H9 (cell line): ENCODE data around the gene NGB. TPM values are rescaled to one million over a fixed set of nuclear protein-coding genes. Genes with fewer than 3 reads are reported as not detected.

Experiments used
- DNase-seq: peaks from one replicate; pipeline ENCODE4 v3.0.0-alpha.2; 2017
- H2AFZ ChIP-seq: one replicate; pipeline ENCODE4 v1.6.1; 2013; ENCODE audit warnings: mild to moderate bottlenecking, low read length, control low read depth, moderate library complexity
- H2AK5ac ChIP-seq: 2 replicates; pipeline ENCODE4 v1.6.1; 2013; ENCODE audit warnings: low read length, control low read depth, mixed read lengths; ENCODE audit not compliant: insufficient read length
- H2BK120ac ChIP-seq: one replicate; pipeline ENCODE4 v1.6.1; 2013; ENCODE audit warnings: low read depth, mild to moderate bottlenecking, low read length, control low read depth, inconsistent platforms; ENCODE audit not compliant: poor library complexity, severe bottlenecking
- H2BK12ac ChIP-seq: 2 replicates; pipeline ENCODE4 v1.6.1; 2013; ENCODE audit warnings: low read length, control low read depth, mixed read lengths, low read depth; ENCODE audit not compliant: insufficient read length
- H2BK15ac ChIP-seq: 2 replicates; pipeline ENCODE4 v1.6.1; 2013; ENCODE audit warnings: low read depth, low read length, control low read depth
- H2BK20ac ChIP-seq: one replicate; pipeline ENCODE4 v1.6.1; 2013; ENCODE audit warnings: low read depth, mild to moderate bottlenecking, low read length, control low read depth, inconsistent platforms; ENCODE audit not compliant: poor library complexity, severe bottlenecking
- H2BK5ac ChIP-seq: 2 replicates; pipeline ENCODE4 v1.6.1; 2013; ENCODE audit warnings: low read length, control low read depth, mixed read lengths; ENCODE audit not compliant: insufficient read length
- H3K14ac ChIP-seq: 2 replicates; pipeline ENCODE4 v1.6.1; 2013; ENCODE audit warnings: low read length, control low read depth; ENCODE audit not compliant: insufficient read depth
- H3K18ac ChIP-seq: 2 replicates; pipeline ENCODE4 v1.6.1; 2013; ENCODE audit warnings: low read depth, mild to moderate bottlenecking, mixed read lengths, low read length, control low read depth; ENCODE audit not compliant: insufficient read length
- H3K23ac ChIP-seq: 2 replicates; pipeline ENCODE4 v1.6.1; 2013; ENCODE audit warnings: low read length, control low read depth, mixed read lengths, low read depth; ENCODE audit not compliant: insufficient read length
- H3K23me2 ChIP-seq: 2 replicates; pipeline ENCODE4 v1.6.1; 2013; ENCODE audit warnings: low read depth, mild to moderate bottlenecking, mixed read lengths, low read length, control low read depth; ENCODE audit not compliant: insufficient read length, poor library complexity, severe bottlenecking
- H3K27ac ChIP-seq: 2 replicates; pipeline ENCODE4 v1.5.1; 2013; ENCODE audit warnings: low read length, control low read depth, mixed read lengths, low read depth; ENCODE audit not compliant: insufficient read length
- H3K27me3 ChIP-seq: 2 replicates; pipeline ENCODE4 v1.6.1; 2013; ENCODE audit warnings: low read length, control low read depth, inconsistent platforms; ENCODE audit not compliant: insufficient read depth
- H3K4ac ChIP-seq: 2 replicates; pipeline ENCODE4 v1.6.1; 2013; ENCODE audit warnings: low read depth, mild to moderate bottlenecking, control low read depth, inconsistent platforms, low read length, moderate library complexity
- H3K4me1 ChIP-seq: 2 replicates; pipeline ENCODE4 v1.6.1; 2013; ENCODE audit warnings: low read length, control low read depth, inconsistent platforms; ENCODE audit not compliant: insufficient read depth
- H3K4me2 ChIP-seq: 2 replicates; pipeline ENCODE4 v1.6.1; 2013; ENCODE audit warnings: low read length, control low read depth, mixed read lengths; ENCODE audit not compliant: insufficient read length, insufficient read depth
- H3K56ac ChIP-seq: 2 replicates; pipeline ENCODE4 v1.6.1; 2013; ENCODE audit warnings: low read depth, mild to moderate bottlenecking, mixed read lengths, low read length, control low read depth; ENCODE audit not compliant: insufficient read length
- H3K79me1 ChIP-seq: 2 replicates; pipeline ENCODE4 v1.6.1; 2013; ENCODE audit warnings: low read depth, mild to moderate bottlenecking, moderate library complexity, low read length, control low read depth, inconsistent platforms; ENCODE audit not compliant: insufficient read depth, poor library complexity, severe bottlenecking
- H3K79me2 ChIP-seq: 2 replicates; pipeline ENCODE4 v1.6.1; 2013; ENCODE audit warnings: low read length, control low read depth, inconsistent platforms; ENCODE audit not compliant: insufficient read depth
- H3K9ac ChIP-seq: 2 replicates; pipeline ENCODE4 v1.6.1; 2013; ENCODE audit warnings: low read length, control low read depth, mixed read lengths; ENCODE audit not compliant: insufficient read length; ENCODE audit errors: extremely low read depth
- H3K9me3 ChIP-seq: one replicate; pipeline ENCODE4 v1.6.1; 2013; ENCODE audit warnings: low read depth, low read length, inconsistent platforms; ENCODE audit not compliant: control insufficient read depth
- H3T11ph ChIP-seq: one replicate; pipeline ENCODE4 v1.6.1; 2013; ENCODE audit warnings: mild to moderate bottlenecking, low read length, control low read depth, inconsistent platforms
- H4K20me1 ChIP-seq: one replicate; pipeline ENCODE4 v1.6.1; 2013; ENCODE audit not compliant: control insufficient read depth, insufficient read length, insufficient read depth
- H4K5ac ChIP-seq: 2 replicates; pipeline ENCODE4 v1.6.1; 2013; ENCODE audit warnings: low read depth, mild to moderate bottlenecking, mixed read lengths, low read length, control low read depth; ENCODE audit not compliant: insufficient read length
- H4K8ac ChIP-seq: replicated peaks from 2 replicates; pipeline ENCODE4 v1.6.1; 2013; ENCODE audit warnings: low read length, control low read depth, mixed read lengths, low read depth; ENCODE audit not compliant: insufficient read length
- H4K91ac ChIP-seq: 2 replicates; pipeline ENCODE4 v1.6.1; 2013; ENCODE audit warnings: low read depth, mild to moderate bottlenecking, moderate library complexity, mixed read lengths, low read length, control low read depth; ENCODE audit not compliant: insufficient read length
- H3K27ac Mint-ChIP-seq, 3 experiments: 2 replicates in 2 of 3; 3 replicates in 1 of 3; pipeline ENCODE4 v1.8.0; 2020 to 2021; ENCODE audit warnings: mixed read lengths in 3 of 3, mild to moderate bottlenecking in 1 of 3, moderate library complexity in 1 of 3
- H3K27me3 Mint-ChIP-seq: 2 replicates; pipeline ENCODE4 v1.8.0; 2021; ENCODE audit warnings: low read depth, mild to moderate bottlenecking, moderate library complexity, mixed read lengths
- H3K36me3 Mint-ChIP-seq, 3 experiments: 2 replicates in 2 of 3; 3 replicates in 1 of 3; pipeline ENCODE4 v1.8.0; 2020 to 2021; ENCODE audit warnings: low read depth in 3 of 3, mixed read lengths in 3 of 3; ENCODE audit not compliant: insufficient read depth in 1 of 3
- H3K4me1 Mint-ChIP-seq, 2 experiments: 2 replicates each; pipeline ENCODE4 v1.8.0; 2020; ENCODE audit warnings: mixed read lengths in 2 of 2
- H3K4me3 Mint-ChIP-seq, 2 experiments: 2 replicates in 1 of 2; 3 replicates in 1 of 2; pipeline ENCODE4 v1.8.0; 2020 to 2021; ENCODE audit warnings: mild to moderate bottlenecking in 2 of 2, mixed read lengths in 2 of 2, moderate library complexity in 1 of 2
- H3K9me3 Mint-ChIP-seq, 2 experiments: 2 replicates in 1 of 2; 3 replicates in 1 of 2; pipeline ENCODE4 v1.8.0; 2020; ENCODE audit warnings: mild to moderate bottlenecking in 2 of 2, mixed read lengths in 2 of 2, moderate library complexity in 1 of 2
- WGBS: extraction: QIAGEN DNeasy Blood & Tissue Kit; methylation state at CpG from one replicate; pipeline ENCODE4 v1.1.7; 2013; ENCODE audit warnings: missing lambda C conversion rate, low lambda C conversion rate, mixed read lengths; ENCODE audit not compliant: insufficient read length; ENCODE audit errors: extremely low coverage; 5-methylcytosine and 5-hydroxymethylcytosine counted together
- total RNA-seq: library from RNA; stranded (reverse); gene quantifications from 2 replicates; pipeline ENCODE4 v1.2.1, GENCODE V29; 2021
- TF ChIP-seq, protein P1 (sequence below): fragments of 200-600 bp; sonication (generic); conservative IDR thresholded peaks from 3 replicates; pipeline ENCODE4 v1.8.0; 2021; ENCODE audit warnings: antibody characterized with exemption, mild to moderate bottlenecking

The NGB gene
- total RNA-seq, 1 experiment from 2014 or later, result 0.26 TPM

DNA sequence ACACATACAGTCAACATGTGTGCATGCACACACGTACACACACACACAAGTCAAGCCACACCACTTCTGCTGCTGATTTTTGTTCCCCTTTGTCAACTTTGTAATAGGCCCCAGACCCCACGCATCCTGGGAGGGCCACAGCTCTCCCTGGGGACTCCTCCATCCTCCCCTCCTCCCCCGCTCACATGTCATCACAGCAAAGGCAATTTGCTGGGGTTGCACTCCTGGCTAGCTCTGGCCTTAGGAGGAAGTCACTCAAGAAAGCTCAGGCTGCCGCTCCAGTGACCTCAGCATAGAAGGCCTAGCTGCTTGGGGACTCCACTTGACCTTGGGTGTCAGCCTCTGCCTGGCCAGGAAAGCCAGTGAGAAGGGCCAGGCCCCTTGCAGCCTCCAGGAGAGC, 27.2 kb downstream of the NGB start:
- no peak overlapping the region for H4K8ac ChIP-seq
- H3K27ac ChIP-seq, result no peak overlapping the region
- WGBS, result no CpG with 5 or more reads among the region's 4 CpGs
- H3K56ac ChIP-seq, result no peak overlapping the region
- H3K9ac ChIP-seq, result no peak overlapping the region
- no peak overlapping the region for H2AK5ac ChIP-seq
- H4K5ac ChIP-seq, result no peak overlapping the region
- no peak overlapping the region for H2AFZ ChIP-seq
- no peak overlapping the region for H4K91ac ChIP-seq
- peaks cover 2% of the 10 kb centered on the region for H4K20me1 ChIP-seq
- H3K14ac ChIP-seq, result no peak overlapping the region
- H2BK20ac ChIP-seq, result no peak overlapping the region
- no peak overlapping the region for H3T11ph ChIP-seq
- H3K4me1 Mint-ChIP-seq, result no peaks in the 10 kb centered on the region
- H3K79me1 ChIP-seq, result no peaks in the 10 kb centered on the region
- no peaks in the 10 kb centered on the region; the same call in none of the 2 replicates for H3K27me3 Mint-ChIP-seq
- H3K4me2 ChIP-seq, result no peak overlapping the region
- no peaks in the 10 kb centered on the region for H3K4me1 ChIP-seq
- H3K79me2 ChIP-seq, result no peaks in the 10 kb centered on the region
- no peak overlapping the region for H2BK12ac ChIP-seq
- H2BK120ac ChIP-seq, result no peak overlapping the region
- no peaks in the 10 kb centered on the region for H3K9me3 Mint-ChIP-seq
- H3K27ac Mint-ChIP-seq, result no peak overlapping the region
- no peak for DNase-seq
- H2BK5ac ChIP-seq, result no peak overlapping the region
- H3K23ac ChIP-seq, result no peak overlapping the region
- no peak overlapping the region for H3K4me3 Mint-ChIP-seq
- H3K18ac ChIP-seq, result no peak overlapping the region
- H3K27me3 ChIP-seq, result no peaks in the 10 kb centered on the region
- no peak overlapping the region for H2BK15ac ChIP-seq
- TF ChIP-seq, protein P1, sequence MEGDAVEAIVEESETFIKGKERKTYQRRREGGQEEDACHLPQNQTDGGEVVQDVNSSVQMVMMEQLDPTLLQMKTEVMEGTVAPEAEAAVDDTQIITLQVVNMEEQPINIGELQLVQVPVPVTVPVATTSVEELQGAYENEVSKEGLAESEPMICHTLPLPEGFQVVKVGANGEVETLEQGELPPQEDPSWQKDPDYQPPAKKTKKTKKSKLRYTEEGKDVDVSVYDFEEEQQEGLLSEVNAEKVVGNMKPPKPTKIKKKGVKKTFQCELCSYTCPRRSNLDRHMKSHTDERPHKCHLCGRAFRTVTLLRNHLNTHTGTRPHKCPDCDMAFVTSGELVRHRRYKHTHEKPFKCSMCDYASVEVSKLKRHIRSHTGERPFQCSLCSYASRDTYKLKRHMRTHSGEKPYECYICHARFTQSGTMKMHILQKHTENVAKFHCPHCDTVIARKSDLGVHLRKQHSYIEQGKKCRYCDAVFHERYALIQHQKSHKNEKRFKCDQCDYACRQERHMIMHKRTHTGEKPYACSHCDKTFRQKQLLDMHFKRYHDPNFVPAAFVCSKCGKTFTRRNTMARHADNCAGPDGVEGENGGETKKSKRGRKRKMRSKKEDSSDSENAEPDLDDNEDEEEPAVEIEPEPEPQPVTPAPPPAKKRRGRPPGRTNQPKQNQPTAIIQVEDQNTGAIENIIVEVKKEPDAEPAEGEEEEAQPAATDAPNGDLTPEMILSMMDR, result no peak
- no peaks in the 10 kb centered on the region; a peak in 1 of 7 replicates for H3K36me3 Mint-ChIP-seq
- H3K4ac ChIP-seq, result no peak overlapping the region
- H3K23me2 ChIP-seq, result no peaks in the 10 kb centered on the region
- H3K9me3 ChIP-seq, result no peaks in the 10 kb centered on the region
